Panc1 (cell line): ENCODE results near the gene CYTL1. TPM values are rescaled to one million over a fixed set of nuclear protein-coding genes. Genes with fewer than 3 reads are reported as not detected.

Experiments
- ATAC-seq: fragments of 200-7000 bp; cut with Tn5 transposase; 2 replicates; pipeline ENCODE4 v1.9.1; 2020; ENCODE audit warnings: mild to moderate bottlenecking, moderate library complexity
- BruUV-seq: library from RNA; stranded (reverse); fragments of 400-500 nt; replicated peaks from 2 replicates; lab custom pipeline; 2021; lab: Mats Ljungman, UMichigan
- CTCF ChIA-PET: fragments of 300-600 bp; sonication (Branson Sonifier 250); formaldehyde crosslinking; loops from one replicate; lab custom pipeline; 2022; ENCODE audit warnings: antibody characterized with exemption; lab: Charles Lee
- POLR2A ChIA-PET: fragments of 300-600 bp; sonication (Branson Sonifier 250); formaldehyde crosslinking; loops from one replicate; lab custom pipeline; 2022; ENCODE audit warnings: antibody characterized with exemption; lab: Charles Lee
- DNase-seq: peaks from one replicate; pipeline ENCODE4 v3.0.0-alpha.2; 2010; ENCODE audit warnings: low read depth, low spot score
- H3K27ac ChIP-seq: 2 replicates; pipeline ENCODE4 v1.5.1; 2011; ENCODE audit warnings: mild to moderate bottlenecking, low read length, inconsistent platforms
- H3K27me3 ChIP-seq: fragments of 200-500 bp; sonication (Bioruptor generic); 2 replicates; pipeline ENCODE4 v1.6.0; 2014; ENCODE audit warnings: low read length, inconsistent platforms; ENCODE audit not compliant: control insufficient read depth, insufficient read depth
- H3K36me3 ChIP-seq: fragments of 200-500 bp; sonication (Bioruptor generic); 2 replicates; pipeline ENCODE4 v1.5.1; 2014; ENCODE audit warnings: inconsistent platforms, mild to moderate bottlenecking, low read length, moderate library complexity; ENCODE audit not compliant: control insufficient read depth, insufficient read depth
- H3K4me1 ChIP-seq: 2 replicates; pipeline ENCODE4 v1.5.1; 2011; ENCODE audit warnings: inconsistent platforms, mild to moderate bottlenecking, low read length, moderate library complexity; ENCODE audit not compliant: control insufficient read depth, insufficient read depth
- H3K4me3 ChIP-seq, 2 experiments: 2 replicates each; pipeline ENCODE4 v1.5.1; 2011 to 2012; ENCODE audit warnings: low read depth in 2 of 2, low read length in 2 of 2, mild to moderate bottlenecking in 2 of 2, inconsistent platforms in 1 of 2, moderate library complexity in 1 of 2
- H3K9me3 ChIP-seq: fragments of 200-500 bp; sonication (Bioruptor generic); 2 replicates; pipeline ENCODE4 v1.5.1; 2014; ENCODE audit warnings: low read depth, mild to moderate bottlenecking, inconsistent platforms, low read length, moderate library complexity; ENCODE audit not compliant: control insufficient read depth, insufficient read depth
- POLR2AphosphoS5 ChIP-seq: IDR thresholded peaks from 2 replicates; pipeline ENCODE4 v1.6.1; 2012; ENCODE audit warnings: mild to moderate bottlenecking, low read depth, low read length, moderate library complexity
- SIN3A ChIP-seq: IDR thresholded peaks from 2 replicates; pipeline ENCODE4 v1.6.1; 2012; ENCODE audit warnings: low read depth, mild to moderate bottlenecking, low read length, moderate library complexity, borderline replicate concordance; ENCODE audit not compliant: insufficient read depth
- TCF7L2 ChIP-seq: IDR thresholded peaks from 2 replicates; pipeline ENCODE4 v1.6.1; 2011; ENCODE audit warnings: mild to moderate bottlenecking, low read depth, low read length, inconsistent platforms
- in situ Hi-C: cut with HindIII; loops from 2 replicates; pipeline ENCODE4 v1.10.0; 2016; ENCODE audit warnings: low sequenced_read_pairs, low pct_unique_long_range_greater_than_20kb
- intact Hi-C: fragments of 100-400 bp; cut with micrococcal nuclease; formaldehyde crosslinking; loops from one replicate; pipeline ENCODE4 v1.10.0; 2022; ENCODE audit not compliant: unreplicated experiment
- total RNA-seq: library from RNA; stranded (reverse); gene quantifications from one replicate; pipeline ENCODE4 v1.2.1, GENCODE V29; 2021; ENCODE audit not compliant: unreplicated experiment
- TF ChIP-seq, protein P1 (sequence below), 2 experiments: IDR thresholded peaks; 2 replicates each; pipeline ENCODE4 v1.6.1; 2011 to 2012; ENCODE audit warnings: low read depth in 2 of 2, control low read depth in 1 of 2, low read length in 1 of 2, mild to moderate bottlenecking in 1 of 2, moderate library complexity in 1 of 2; ENCODE audit not compliant: insufficient read depth in 1 of 2
- TF ChIP-seq, protein P2 (sequence below): fragments of 450-650 bp; IDR thresholded peaks from 2 replicates; pipeline ENCODE4 v1.5.1; 2017; ENCODE audit warnings: mild to moderate bottlenecking

Gene CYTL1
- total RNA-seq, 1 experiment from 2014 or later: not detected

DNA sequence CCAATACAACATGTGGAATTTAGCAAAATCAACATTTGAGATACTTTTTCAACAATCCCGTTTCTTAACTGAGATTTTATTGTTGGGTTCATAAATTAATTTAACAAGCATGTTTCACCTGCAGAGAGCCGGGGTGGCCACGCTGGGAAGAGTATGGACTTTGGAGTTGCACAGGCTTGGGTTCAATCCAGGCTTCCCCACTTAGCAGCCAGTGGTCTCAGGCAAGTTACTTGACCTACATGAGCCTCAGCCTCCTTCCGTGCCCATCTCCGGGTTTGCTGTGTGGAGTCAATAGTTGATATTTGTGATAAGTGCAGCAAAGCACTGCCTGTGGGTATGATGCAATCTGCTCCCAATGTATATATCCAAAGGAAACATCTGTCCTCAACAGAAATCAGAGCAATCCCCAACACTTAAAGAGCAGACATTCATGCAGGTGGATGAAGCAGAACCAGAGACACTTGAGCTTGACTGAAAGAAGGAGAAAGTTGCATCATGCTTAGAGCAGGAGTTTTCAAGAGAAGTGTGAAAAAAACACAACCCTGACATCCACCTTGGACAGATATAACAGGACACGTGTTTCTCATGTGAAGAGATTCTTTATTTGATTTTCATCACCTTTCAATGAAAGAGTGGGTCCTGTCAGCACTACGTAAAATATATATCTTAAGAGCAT is 5.1 kb downstream of the CYTL1 start:
- BruUV-seq: no TSS peak
- ATAC-seq (no peak), DNase-seq (no peak)
- no peaks in the 10 kb centered on the region for H3K4me1 ChIP-seq
- peak overlapping the region; percentile 34; the same call in 1 of the 2 replicates for H3K27ac ChIP-seq
- intact Hi-C loops: no loop called here
- ChIA-PET POLR2A (no interaction called here), CTCF (no interaction called here)
- in situ Hi-C loops: no loop called here
- H3K27me3 ChIP-seq: no peaks in the 10 kb centered on the region
- no peaks in the 10 kb centered on the region for H3K9me3 ChIP-seq
- no peaks in the 10 kb centered on the region for H3K36me3 ChIP-seq
- TF ChIP-seq, protein P1, sequence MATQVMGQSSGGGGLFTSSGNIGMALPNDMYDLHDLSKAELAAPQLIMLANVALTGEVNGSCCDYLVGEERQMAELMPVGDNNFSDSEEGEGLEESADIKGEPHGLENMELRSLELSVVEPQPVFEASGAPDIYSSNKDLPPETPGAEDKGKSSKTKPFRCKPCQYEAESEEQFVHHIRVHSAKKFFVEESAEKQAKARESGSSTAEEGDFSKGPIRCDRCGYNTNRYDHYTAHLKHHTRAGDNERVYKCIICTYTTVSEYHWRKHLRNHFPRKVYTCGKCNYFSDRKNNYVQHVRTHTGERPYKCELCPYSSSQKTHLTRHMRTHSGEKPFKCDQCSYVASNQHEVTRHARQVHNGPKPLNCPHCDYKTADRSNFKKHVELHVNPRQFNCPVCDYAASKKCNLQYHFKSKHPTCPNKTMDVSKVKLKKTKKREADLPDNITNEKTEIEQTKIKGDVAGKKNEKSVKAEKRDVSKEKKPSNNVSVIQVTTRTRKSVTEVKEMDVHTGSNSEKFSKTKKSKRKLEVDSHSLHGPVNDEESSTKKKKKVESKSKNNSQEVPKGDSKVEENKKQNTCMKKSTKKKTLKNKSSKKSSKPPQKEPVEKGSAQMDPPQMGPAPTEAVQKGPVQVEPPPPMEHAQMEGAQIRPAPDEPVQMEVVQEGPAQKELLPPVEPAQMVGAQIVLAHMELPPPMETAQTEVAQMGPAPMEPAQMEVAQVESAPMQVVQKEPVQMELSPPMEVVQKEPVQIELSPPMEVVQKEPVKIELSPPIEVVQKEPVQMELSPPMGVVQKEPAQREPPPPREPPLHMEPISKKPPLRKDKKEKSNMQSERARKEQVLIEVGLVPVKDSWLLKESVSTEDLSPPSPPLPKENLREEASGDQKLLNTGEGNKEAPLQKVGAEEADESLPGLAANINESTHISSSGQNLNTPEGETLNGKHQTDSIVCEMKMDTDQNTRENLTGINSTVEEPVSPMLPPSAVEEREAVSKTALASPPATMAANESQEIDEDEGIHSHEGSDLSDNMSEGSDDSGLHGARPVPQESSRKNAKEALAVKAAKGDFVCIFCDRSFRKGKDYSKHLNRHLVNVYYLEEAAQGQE (IDR thresholded peaks at IDR 0.05; ENCODE audit: insufficient read depth in 1 of 2, low read depth in 2 of 2, low read length in 1 of 2): no peak
- TF ChIP-seq, protein P2, sequence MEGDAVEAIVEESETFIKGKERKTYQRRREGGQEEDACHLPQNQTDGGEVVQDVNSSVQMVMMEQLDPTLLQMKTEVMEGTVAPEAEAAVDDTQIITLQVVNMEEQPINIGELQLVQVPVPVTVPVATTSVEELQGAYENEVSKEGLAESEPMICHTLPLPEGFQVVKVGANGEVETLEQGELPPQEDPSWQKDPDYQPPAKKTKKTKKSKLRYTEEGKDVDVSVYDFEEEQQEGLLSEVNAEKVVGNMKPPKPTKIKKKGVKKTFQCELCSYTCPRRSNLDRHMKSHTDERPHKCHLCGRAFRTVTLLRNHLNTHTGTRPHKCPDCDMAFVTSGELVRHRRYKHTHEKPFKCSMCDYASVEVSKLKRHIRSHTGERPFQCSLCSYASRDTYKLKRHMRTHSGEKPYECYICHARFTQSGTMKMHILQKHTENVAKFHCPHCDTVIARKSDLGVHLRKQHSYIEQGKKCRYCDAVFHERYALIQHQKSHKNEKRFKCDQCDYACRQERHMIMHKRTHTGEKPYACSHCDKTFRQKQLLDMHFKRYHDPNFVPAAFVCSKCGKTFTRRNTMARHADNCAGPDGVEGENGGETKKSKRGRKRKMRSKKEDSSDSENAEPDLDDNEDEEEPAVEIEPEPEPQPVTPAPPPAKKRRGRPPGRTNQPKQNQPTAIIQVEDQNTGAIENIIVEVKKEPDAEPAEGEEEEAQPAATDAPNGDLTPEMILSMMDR: no peak
- TF ChIP-seq SIN3A (no peak), TCF7L2 (no peak), POLR2AphosphoS5 (no peak)
- H3K4me3 ChIP-seq: no peak overlapping the region

DNA sequence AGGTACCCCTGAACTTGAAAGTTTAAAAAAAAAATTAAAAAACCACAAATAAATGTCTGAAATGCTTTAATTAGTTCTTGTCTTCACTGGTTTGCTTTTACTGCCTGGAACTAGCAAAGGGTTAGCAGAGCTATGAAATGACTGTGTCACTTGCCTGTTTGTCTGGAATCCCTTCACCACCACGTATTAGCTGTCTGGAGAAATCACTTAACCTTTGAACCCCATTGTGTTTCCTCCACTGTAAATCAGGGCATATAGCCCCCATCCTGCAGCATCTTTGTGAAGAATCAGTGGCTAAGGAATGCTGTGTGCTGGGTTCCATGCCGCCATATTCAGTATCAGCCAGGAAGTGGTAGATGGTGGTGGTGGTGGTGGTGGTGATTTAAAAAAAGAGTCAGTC is 6.3 kb downstream of the CYTL1 start:
- no peak for DNase-seq
- no peak overlapping the region for H3K27ac ChIP-seq
- no TSS peak for BruUV-seq
- in situ Hi-C loops: no loop called here
- H3K4me3 ChIP-seq: no peak overlapping the region
- ATAC-seq: no peak
- intact Hi-C loops: no loop called here
- no peaks in the 10 kb centered on the region for H3K27me3 ChIP-seq
- H3K36me3 ChIP-seq: no peaks in the 10 kb centered on the region
- no peak for TF ChIP-seq TCF7L2
- no peaks in the 10 kb centered on the region for H3K4me1 ChIP-seq
- CTCF ChIA-PET: no interaction called here
- POLR2A ChIA-PET: interaction anchor here (0.6 kb wide), 1 partner anchor 334 kb away, joined by 7 read pairs; no protein-coding TSS in a partner anchor
- H3K9me3 ChIP-seq: no peaks in the 10 kb centered on the region

DNA sequence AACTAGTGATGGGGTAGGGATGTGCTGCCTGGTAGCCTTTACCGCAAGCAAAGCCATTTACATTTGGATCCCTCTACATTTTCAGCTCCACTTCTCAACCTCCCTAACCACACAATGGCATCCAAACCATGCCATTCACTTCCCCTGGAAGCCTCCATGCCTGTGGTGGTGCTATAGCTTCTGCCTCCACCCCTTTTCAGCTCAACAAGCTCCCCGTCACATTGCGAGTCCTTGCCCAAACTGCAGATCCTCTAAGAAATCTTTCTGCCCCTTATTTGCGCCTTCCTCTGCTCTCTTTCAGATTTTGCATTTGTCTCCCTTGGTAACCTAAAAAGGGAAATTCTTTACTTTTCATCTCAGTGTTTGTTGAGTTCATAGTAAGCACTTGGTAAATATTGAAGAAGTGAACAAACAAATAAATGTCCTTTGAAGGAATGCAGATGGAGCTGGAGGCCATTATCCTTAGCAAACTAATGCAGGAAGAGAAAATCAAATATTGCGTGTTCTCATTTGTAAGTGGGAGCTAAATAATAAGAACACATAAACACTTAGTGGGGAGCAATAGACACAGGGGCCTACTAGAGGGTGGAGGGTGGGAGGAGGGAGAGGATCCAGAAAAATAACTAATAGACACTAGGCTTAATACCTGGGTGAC is 6.9 kb downstream of the CYTL1 start:
- TF ChIP-seq SIN3A (no peak), TCF7L2 (no peak), POLR2AphosphoS5 (no peak)
- TF ChIP-seq, protein P1 (IDR thresholded peaks at IDR 0.05; ENCODE audit: insufficient read depth in 1 of 2, low read depth in 2 of 2, low read length in 1 of 2): no peak
- TF ChIP-seq, protein P2: no peak
- Histone ChIP-seq H3K27ac (no peak overlapping the region), H3K27me3 (no peaks in the 10 kb centered on the region), H3K9me3 (no peaks in the 10 kb centered on the region), H3K4me3 (no peak overlapping the region), H3K4me1 (no peaks in the 10 kb centered on the region), H3K36me3 (no peaks in the 10 kb centered on the region)
- ChIA-PET CTCF (no interaction called here), POLR2A (interaction anchor here (0.6 kb wide), 1 partner anchor 334 kb away, joined by 7 read pairs; no protein-coding TSS in a partner anchor)
- intact Hi-C loops (no loop called here), in situ Hi-C loops (no loop called here)
- no peak for DNase-seq
- ATAC-seq: no peak
- no TSS peak for BruUV-seq
